Measurements from ENCODE around the gene ATP12A. TPM values are rescaled to one million over a fixed set of nuclear protein-coding genes. Genes with fewer than 3 reads are reported as not detected.
"Not testable (repeated sequence)": the region's sequence is repeated elsewhere in the genome, so short reads cannot be mapped to it uniquely, and the experiment has no call there.

Gene ATP12A
- total RNA-seq, 1 donor from 2014 or later, result not detected

GRCh38 chr13:24730873-24731567 is 50.8 kb downstream of the ATP12A start:
- not testable (repeated sequence) for DNase-seq (ENCODE audit: low spot score)

GRCh38 chr13:24734950-24735349 is 54.7 kb downstream of the ATP12A start:
- DNase-seq (ENCODE audit: low spot score), result no peak

GRCh38 chr13:24737042-24737441 is 56.8 kb downstream of the ATP12A start:
- DNase-seq (ENCODE audit: low spot score), result no peak

- DNase-seq (ENCODE audit: low spot score), result no peak
These were observed 58.2 kb downstream of the ATP12A start for GRCh38 chr13:24738366-24738847.

- DNase-seq (ENCODE audit: low spot score), result no peak
These were observed 60.0 kb downstream of the ATP12A start for GRCh38 chr13:24740014-24740890.

- no peak for DNase-seq (ENCODE audit: low spot score)
These were observed 60.9 kb downstream of the ATP12A start for GRCh38 chr13:24741016-24741662.

- no peak for DNase-seq (ENCODE audit: low spot score)
These were observed 61.6 kb downstream of the ATP12A start for GRCh38 chr13:24741791-24742190.

- peak; percentile 66 for DNase-seq (ENCODE audit: low spot score)
These were observed 62.1 kb downstream of the ATP12A start for GRCh38 chr13:24742294-24742693.

GRCh38 chr13:24742977-24743376 is 62.8 kb downstream of the ATP12A start:
- no peak for DNase-seq (ENCODE audit: low spot score)

GRCh38 chr13:24744247-24744646 is 64.0 kb downstream of the ATP12A start:
- DNase-seq (ENCODE audit: low spot score), result no peak

GRCh38 chr13:24745516-24745860 is 65.3 kb downstream of the ATP12A start:
- no peak for DNase-seq (ENCODE audit: low spot score)

GRCh38 chr13:24745861-24746617 is 65.8 kb downstream of the ATP12A start:
- DNase-seq (ENCODE audit: low spot score), result no peak

GRCh38 chr13:24746618-24747247 is 66.5 kb downstream of the ATP12A start:
- no peak for DNase-seq (ENCODE audit: low spot score)

GRCh38 chr13:24747248-24748060 is 67.2 kb downstream of the ATP12A start:
- no peak for DNase-seq (ENCODE audit: low spot score)

GRCh38 chr13:24748061-24748400 is 67.8 kb downstream of the ATP12A start:
- DNase-seq (ENCODE audit: low spot score), result no peak

- no peak for DNase-seq (ENCODE audit: low spot score)
These were observed 79.0 kb downstream of the ATP12A start for GRCh38 chr13:24759197-24759596.

Data from umbilical cord (tissue), 2 donors.